BJ (cell line): ENCODE data around the gene LSS. TPM values are rescaled to one million over a fixed set of nuclear protein-coding genes. Genes with fewer than 3 reads are reported as not detected.

ENCODE experiments used
- CTCF ChIA-PET: fragments of 350-600 bp; formaldehyde crosslinking; extraction: SDS; loops from one replicate; lab custom pipeline; 2021; ENCODE audit warnings: antibody characterized with exemption, inconsistent platforms; lab: Yijun Ruan, JAX
- POLR2A ChIA-PET: fragments of 300-600 bp; sonication (Branson Sonifier 250); formaldehyde crosslinking; extraction: SDS; loops from one replicate; lab custom pipeline; 2021; ENCODE audit warnings: antibody characterized with exemption; lab: Charles Lee
- DNase-seq: peaks from one replicate; pipeline ENCODE4 v3.0.0-alpha.2; 2011; ENCODE audit warnings: low read depth
- H3K27me3 ChIP-seq: 2 replicates; pipeline ENCODE4 v1.6.0; 2011; ENCODE audit warnings: low read length; ENCODE audit not compliant: control insufficient read depth, insufficient read depth
- H3K36me3 ChIP-seq: 2 replicates; pipeline ENCODE4 v1.5.1; 2011; ENCODE audit warnings: low read length; ENCODE audit not compliant: control insufficient read depth, insufficient read depth
- H3K4me3 ChIP-seq: 2 replicates; pipeline ENCODE4 v1.5.1; 2011; ENCODE audit warnings: low read depth, mild to moderate bottlenecking, control low read depth, low read length
- polyA plus RNA-seq: library from polyadenylated mRNA; depleted of rRNA; stranded (reverse); fragments of >200 nt; gene quantifications from 2 replicates; pipeline ENCODE4 v1.2.3, GENCODE V29; 2011
- TF ChIP-seq, protein P1 (sequence below): IDR thresholded peaks from 2 replicates; pipeline ENCODE4 v1.5.1; 2011; ENCODE audit warnings: low read depth, mild to moderate bottlenecking, control low read depth, inconsistent platforms, low read length, moderate library complexity; ENCODE audit not compliant: insufficient read depth

LSS gene
- polyA plus RNA-seq, 1 experiment = 59.9 TPM

GRCh38 chr21:46207920-46208591 lies 20.5 kb downstream of the LSS start:
- TF ChIP-seq, protein P1, sequence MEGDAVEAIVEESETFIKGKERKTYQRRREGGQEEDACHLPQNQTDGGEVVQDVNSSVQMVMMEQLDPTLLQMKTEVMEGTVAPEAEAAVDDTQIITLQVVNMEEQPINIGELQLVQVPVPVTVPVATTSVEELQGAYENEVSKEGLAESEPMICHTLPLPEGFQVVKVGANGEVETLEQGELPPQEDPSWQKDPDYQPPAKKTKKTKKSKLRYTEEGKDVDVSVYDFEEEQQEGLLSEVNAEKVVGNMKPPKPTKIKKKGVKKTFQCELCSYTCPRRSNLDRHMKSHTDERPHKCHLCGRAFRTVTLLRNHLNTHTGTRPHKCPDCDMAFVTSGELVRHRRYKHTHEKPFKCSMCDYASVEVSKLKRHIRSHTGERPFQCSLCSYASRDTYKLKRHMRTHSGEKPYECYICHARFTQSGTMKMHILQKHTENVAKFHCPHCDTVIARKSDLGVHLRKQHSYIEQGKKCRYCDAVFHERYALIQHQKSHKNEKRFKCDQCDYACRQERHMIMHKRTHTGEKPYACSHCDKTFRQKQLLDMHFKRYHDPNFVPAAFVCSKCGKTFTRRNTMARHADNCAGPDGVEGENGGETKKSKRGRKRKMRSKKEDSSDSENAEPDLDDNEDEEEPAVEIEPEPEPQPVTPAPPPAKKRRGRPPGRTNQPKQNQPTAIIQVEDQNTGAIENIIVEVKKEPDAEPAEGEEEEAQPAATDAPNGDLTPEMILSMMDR = no peak
- ChIA-PET CTCF (interaction anchor here (1.2 kb wide), 1 partner anchor 19 kb away, joined by 3 read pairs; no protein-coding TSS in a partner anchor), POLR2A (no interaction called here)
- Histone ChIP-seq H3K27me3 (no peaks in the 10 kb centered on the region), H3K4me3 (no peak overlapping the region), H3K36me3 (peaks cover 44% of the 10 kb centered on the region)
- no peak for DNase-seq

DNA sequence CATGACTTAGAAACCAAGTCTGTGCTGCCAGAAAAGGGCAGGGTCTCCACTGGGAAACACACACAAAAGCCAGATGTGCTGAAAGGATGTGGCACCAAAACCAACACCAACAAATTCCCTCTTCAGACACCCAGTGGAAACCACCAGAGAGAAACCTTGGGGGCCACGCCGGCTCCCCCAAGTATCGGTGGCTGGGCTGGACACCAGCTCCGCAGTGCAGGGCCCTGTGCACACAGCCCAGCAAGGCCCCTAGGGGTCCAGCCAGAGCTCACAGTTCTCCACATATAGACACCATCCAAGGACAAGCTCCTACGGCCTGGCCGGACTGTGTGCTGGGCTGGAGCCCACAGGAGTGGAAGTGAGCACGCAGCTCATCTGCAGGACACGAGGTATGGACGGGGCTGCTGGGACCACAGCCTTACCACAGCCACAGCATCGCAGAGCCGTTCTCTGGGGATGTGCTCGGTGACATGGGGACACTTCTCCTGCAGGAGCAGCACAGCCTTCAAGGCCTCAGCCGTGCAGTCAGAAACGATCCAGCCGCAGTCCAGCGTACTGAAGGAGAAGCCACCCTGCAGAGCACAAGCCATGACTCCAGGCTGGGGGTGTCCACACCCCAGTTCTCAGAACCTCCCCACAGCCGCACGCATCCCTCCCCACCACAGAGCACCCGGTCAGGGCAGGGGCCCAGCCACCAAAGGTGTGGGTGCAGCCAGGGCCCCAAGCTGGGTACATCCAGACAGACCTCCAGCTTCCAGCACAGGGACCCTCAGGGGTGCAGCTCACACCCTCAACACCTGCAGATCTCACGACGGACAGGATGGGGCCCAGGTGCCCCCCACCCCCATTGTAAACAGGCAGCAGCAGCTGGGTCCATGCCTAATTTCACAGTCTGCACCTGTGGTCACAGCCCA lies 21.3 kb downstream of the LSS start:
- H3K4me3 ChIP-seq = no peak overlapping the region
- H3K27me3 ChIP-seq = no peaks in the 10 kb centered on the region
- no peak for DNase-seq
- ChIA-PET POLR2A (no interaction called here), CTCF (interaction anchor here (0.6 to 1.2 kb wide), 2 partner anchors 18 to 88 kb away, joined by 3 read pairs; no protein-coding TSS in a partner anchor)
- H3K36me3 ChIP-seq = peaks cover 42% of the 10 kb centered on the region
- TF ChIP-seq, protein P1 = no peak

- DNase-seq = no peak
- Histone ChIP-seq H3K36me3 (peaks cover 37% of the 10 kb centered on the region), H3K27me3 (no peaks in the 10 kb centered on the region), H3K4me3 (no peak overlapping the region)
- TF ChIP-seq, protein P1 = no peak
- CTCF ChIA-PET = interaction anchor here (0.6 to 1.2 kb wide), 2 partner anchors 17 to 89 kb away, joined by 3 read pairs; no protein-coding TSS in a partner anchor
- POLR2A ChIA-PET = no interaction called here
Measured at GRCh38 chr21:46206163-46207005, 22.2 kb downstream of the LSS start.

DNA sequence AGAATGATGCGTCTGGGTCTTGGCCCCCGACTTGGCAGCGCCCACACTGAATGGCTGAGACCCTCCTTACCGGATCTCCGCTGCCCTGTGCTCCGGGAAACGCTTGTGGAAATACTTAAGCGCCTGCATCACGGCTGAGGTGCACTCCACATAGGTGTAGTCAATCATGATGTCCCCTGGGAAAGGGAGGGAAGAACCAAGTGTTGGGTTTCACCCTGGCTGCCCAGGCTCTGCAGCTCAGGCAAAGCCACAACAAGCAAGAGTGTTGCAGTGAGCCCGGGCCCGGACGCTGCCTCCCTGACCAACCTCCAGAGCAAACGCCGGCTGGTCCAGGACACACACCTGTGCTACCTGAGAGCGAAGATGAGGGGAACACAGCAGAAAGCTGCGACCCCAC lies 22.8 kb downstream of the LSS start:
- POLR2A ChIA-PET = no interaction called here
- H3K36me3 ChIP-seq = peaks cover 36% of the 10 kb centered on the region
- no peaks in the 10 kb centered on the region for H3K27me3 ChIP-seq
- TF ChIP-seq, protein P1 = no peak
- CTCF ChIA-PET = no interaction called here
- DNase-seq = no peak
- H3K4me3 ChIP-seq = no peak overlapping the region
